ENCODE data around the gene OOEP. TPM values are rescaled to one million over a fixed set of nuclear protein-coding genes. Genes with fewer than 3 reads are reported as not detected.

Gene OOEP
- total and polyA plus RNA-seq, 2 donors (not counting 1 experiment from before 2014, with no cell fraction given), result 0.70 TPM; not detected in 1

DNA sequence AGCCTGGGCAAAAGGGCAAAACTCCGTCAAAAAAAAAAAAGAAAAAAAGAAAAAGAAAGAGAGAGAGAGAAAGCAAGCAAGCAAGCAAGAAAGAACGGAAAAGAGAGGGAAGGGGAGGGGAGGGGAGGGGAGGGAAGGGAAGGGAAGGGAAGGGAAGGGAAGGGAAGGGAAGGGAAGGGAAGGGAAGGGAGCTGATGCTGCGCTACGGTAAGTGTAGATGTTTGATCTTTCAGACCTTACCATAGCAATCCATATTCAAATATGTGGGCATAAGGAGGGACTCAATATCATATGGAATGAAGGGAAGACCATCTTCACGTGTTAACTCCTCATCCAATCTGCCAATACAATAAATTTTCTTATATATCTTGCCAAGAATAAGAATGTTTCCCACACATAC is 27.5 kb downstream of the OOEP start:
- TF ChIP-seq, protein P1, sequence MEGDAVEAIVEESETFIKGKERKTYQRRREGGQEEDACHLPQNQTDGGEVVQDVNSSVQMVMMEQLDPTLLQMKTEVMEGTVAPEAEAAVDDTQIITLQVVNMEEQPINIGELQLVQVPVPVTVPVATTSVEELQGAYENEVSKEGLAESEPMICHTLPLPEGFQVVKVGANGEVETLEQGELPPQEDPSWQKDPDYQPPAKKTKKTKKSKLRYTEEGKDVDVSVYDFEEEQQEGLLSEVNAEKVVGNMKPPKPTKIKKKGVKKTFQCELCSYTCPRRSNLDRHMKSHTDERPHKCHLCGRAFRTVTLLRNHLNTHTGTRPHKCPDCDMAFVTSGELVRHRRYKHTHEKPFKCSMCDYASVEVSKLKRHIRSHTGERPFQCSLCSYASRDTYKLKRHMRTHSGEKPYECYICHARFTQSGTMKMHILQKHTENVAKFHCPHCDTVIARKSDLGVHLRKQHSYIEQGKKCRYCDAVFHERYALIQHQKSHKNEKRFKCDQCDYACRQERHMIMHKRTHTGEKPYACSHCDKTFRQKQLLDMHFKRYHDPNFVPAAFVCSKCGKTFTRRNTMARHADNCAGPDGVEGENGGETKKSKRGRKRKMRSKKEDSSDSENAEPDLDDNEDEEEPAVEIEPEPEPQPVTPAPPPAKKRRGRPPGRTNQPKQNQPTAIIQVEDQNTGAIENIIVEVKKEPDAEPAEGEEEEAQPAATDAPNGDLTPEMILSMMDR (IDR thresholded peaks at IDR 0.05), result no peak
- no peak for TF ChIP-seq EZH2 (IDR thresholded peaks at IDR 0.05; ENCODE audit: borderline replicate concordance, insufficient read depth, low read depth, low read length, poor library complexity, severe bottlenecking)
- Mint-ChIP-seq H3K9me3 (ENCODE audit: insufficient read depth) (no peaks in the 10 kb centered on the region), H3K27ac (no peak overlapping the region), H3K4me3 (no peak overlapping the region), H3K4me1 (no peaks in the 10 kb centered on the region), H3K27me3 (peaks cover 9% of the 10 kb centered on the region)
- ATAC-seq (ENCODE audit: low read depth), result no peak
- Histone ChIP-seq H3K27ac (ENCODE audit: low read length in 2 of 2) (no peak overlapping the region), H3K4me3 (ENCODE audit: control extremely low read depth in 1 of 5, extremely low read depth in 1 of 5, insufficient read depth in 1 of 5, low read depth in 2 of 5, low read length in 4 of 5) (no peak overlapping the region), H3K27me3 (replicated peaks in 1 of 4; ENCODE audit: control extremely low read depth in 1 of 4, control insufficient read depth in 3 of 4, insufficient read depth in 4 of 4, low read length in 3 of 4) (peaks cover 0 to 5% (median 2%) of the 10 kb centered on the region in 4 experiments), H3K4me1 (ENCODE audit: control insufficient read depth in 2 of 2, insufficient read depth in 2 of 2, low read length in 2 of 2) (no peaks in the 10 kb centered on the region), H4K20me1 (ENCODE audit: control insufficient read depth, insufficient read depth, low read length, poor library complexity, severe bottlenecking) (no peaks in the 10 kb centered on the region), H3K9me3 (ENCODE audit: control extremely low read depth in 1 of 3, control insufficient read depth in 2 of 3, insufficient read depth in 1 of 3, low read length in 2 of 3) (no peaks in the 10 kb centered on the region), H2AFZ (ENCODE audit: insufficient read depth, low read depth, low read length, poor library complexity, severe bottlenecking) (no peak overlapping the region), H3K9ac (ENCODE audit: low read length) (no peak overlapping the region), H3K4me2 (replicated peaks; ENCODE audit: low read depth, low read length, poor library complexity, severe bottlenecking) (no peak overlapping the region), H3K79me2 (ENCODE audit: control insufficient read depth, insufficient read depth, low read length) (no peaks in the 10 kb centered on the region), H3K36me3 (replicated peaks in 1 of 2; ENCODE audit: control extremely low read depth in 1 of 2, control insufficient read depth in 1 of 2, extremely low read depth in 1 of 2, insufficient read depth in 2 of 2, low read length in 1 of 2) (no peaks in the 10 kb centered on the region)
- WGBS (ENCODE audit: insufficient coverage), result no CpG with 5 or more reads among the region's 5 CpGs
- ChIA-PET CTCF (no interaction called here), POLR2A (no interaction called here)
- intact Hi-C loops (cut with micrococcal nuclease), result no loop called here
- no peak for DNase-seq

DNA sequence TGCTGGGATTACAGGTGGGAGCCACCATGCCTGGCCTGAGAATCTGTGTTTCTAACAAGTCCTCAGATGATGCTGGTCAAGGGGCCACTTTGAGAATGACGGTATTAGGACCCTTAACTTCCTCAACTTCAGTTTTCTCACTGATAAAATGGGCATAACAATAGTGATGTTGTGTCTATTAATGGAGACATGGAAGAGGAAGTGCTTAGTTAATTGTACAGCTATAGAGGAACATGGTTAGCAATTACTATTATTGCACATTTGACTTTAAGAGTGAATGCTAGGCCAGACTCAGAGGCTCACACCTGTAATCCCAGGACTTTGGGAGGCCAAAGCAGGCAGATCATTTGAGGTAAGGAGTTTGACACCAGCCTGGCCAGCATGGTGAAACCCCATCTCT is 28.4 kb downstream of the OOEP start:
- no peak overlapping the region for H3K4me3 Mint-ChIP-seq
- H3K4me3 ChIP-seq (ENCODE audit: control extremely low read depth in 1 of 5, extremely low read depth in 1 of 5, insufficient read depth in 1 of 5, low read depth in 2 of 5, low read length in 4 of 5), result no peak overlapping the region
- H3K9me3 ChIP-seq (ENCODE audit: control extremely low read depth in 1 of 3, control insufficient read depth in 2 of 3, insufficient read depth in 1 of 3, low read length in 2 of 3), result no peaks in the 10 kb centered on the region
- H2AFZ ChIP-seq (ENCODE audit: insufficient read depth, low read depth, low read length, poor library complexity, severe bottlenecking), result no peak overlapping the region
- peaks cover 0 to 3% (median 0%) of the 10 kb centered on the region in 4 experiments for H3K27me3 ChIP-seq (replicated peaks in 1 of 4; ENCODE audit: control extremely low read depth in 1 of 4, control insufficient read depth in 3 of 4, insufficient read depth in 4 of 4, low read length in 3 of 4)
- no peaks in the 10 kb centered on the region for H3K9me3 Mint-ChIP-seq (ENCODE audit: insufficient read depth)
- no peaks in the 10 kb centered on the region for H3K36me3 ChIP-seq (replicated peaks in 1 of 2; ENCODE audit: control extremely low read depth in 1 of 2, control insufficient read depth in 1 of 2, extremely low read depth in 1 of 2, insufficient read depth in 2 of 2, low read length in 1 of 2)
- H3K4me2 ChIP-seq (replicated peaks; ENCODE audit: low read depth, low read length, poor library complexity, severe bottlenecking), result no peak overlapping the region
- no peak overlapping the region for H3K27ac Mint-ChIP-seq
- WGBS (ENCODE audit: insufficient coverage), result no CpG with 5 or more reads among the region's 1 CpG
- POLR2A ChIA-PET, result no interaction called here
- H3K9ac ChIP-seq (ENCODE audit: low read length), result no peak overlapping the region
- H3K4me1 ChIP-seq (ENCODE audit: control insufficient read depth in 2 of 2, insufficient read depth in 2 of 2, low read length in 2 of 2), result no peaks in the 10 kb centered on the region
- ATAC-seq (ENCODE audit: low read depth) (no peak), DNase-seq (no peak)
- no peaks in the 10 kb centered on the region for H3K79me2 ChIP-seq (ENCODE audit: control insufficient read depth, insufficient read depth, low read length)
- no peaks in the 10 kb centered on the region for H4K20me1 ChIP-seq (ENCODE audit: control insufficient read depth, insufficient read depth, low read length, poor library complexity, severe bottlenecking)
- intact Hi-C loops (cut with micrococcal nuclease), result loop anchor here (1.0 kb wide), 1 partner anchor 31 kb away; no protein-coding TSS in a partner anchor
- CTCF ChIA-PET, result no interaction called here
- H3K27me3 Mint-ChIP-seq, result peaks cover 3% of the 10 kb centered on the region
- no peak overlapping the region for H3K27ac ChIP-seq (ENCODE audit: low read length in 2 of 2)
- no peak for TF ChIP-seq EZH2 (IDR thresholded peaks at IDR 0.05; ENCODE audit: borderline replicate concordance, insufficient read depth, low read depth, low read length, poor library complexity, severe bottlenecking)
- TF ChIP-seq, protein P1 (IDR thresholded peaks at IDR 0.05), result no peak
- no peaks in the 10 kb centered on the region for H3K4me1 Mint-ChIP-seq
